GM21528 (cell line): ENCODE results near the gene ACAP1.
A peak's percentile ranks its signal among the peaks of the same experiment; 100 is the strongest.

Source experiments
- ATAC-seq: cut with Tn5 transposase; IDR thresholded peaks from one replicate; pipeline ENCODE4 v1.9.1; 2021; ENCODE audit warnings: mild to moderate bottlenecking, moderate library complexity; ENCODE audit not compliant: unreplicated experiment, low FRiP score

The ACAP1 gene

GRCh38 chr17:7336240-7337175, at the start of gene ACAP1:
ACAP1 (plus strand) TSS chr17:7336529; CDS start chr17:7336735, 206 bp downstream.
- ATAC-seq, result no peak

GRCh38 chr17:7289256-7290032, 46.9 kb upstream of the ACAP1 start:
- ATAC-seq, result no peak

GRCh38 chr17:7290166-7290565, 46.2 kb upstream of the ACAP1 start:
- ATAC-seq, result no peak

GRCh38 chr17:7290685-7291084, 45.6 kb upstream of the ACAP1 start:
- ATAC-seq, result no peak

GRCh38 chr17:7292194-7292593, 44.1 kb upstream of the ACAP1 start:
- ATAC-seq, result no peak

- no peak for ATAC-seq
These were observed 43.6 kb upstream of the ACAP1 start for GRCh38 chr17:7292729-7293128.

- ATAC-seq, result no peak
These were observed 43.2 kb upstream of the ACAP1 start for GRCh38 chr17:7293159-7293558.

GRCh38 chr17:7293816-7294613, 42.3 kb upstream of the ACAP1 start:
- ATAC-seq, result no peak

- no peak for ATAC-seq
These were observed 41.6 kb upstream of the ACAP1 start, which contains the start of gene YBX2 for GRCh38 chr17:7294614-7295153. YBX2 (minus strand) TSS chr17:7294639; CDS start chr17:7294500, 139 bp downstream.

GRCh38 chr17:7295230-7296180, 40.8 kb upstream of the ACAP1 start:
- no peak for ATAC-seq

- ATAC-seq, result no peak
These were observed 40.0 kb upstream of the ACAP1 start for GRCh38 chr17:7296189-7296861.

- no peak for ATAC-seq
These were observed 32.1 kb upstream of the ACAP1 start for GRCh38 chr17:7304179-7304578.

- peak; percentile 70 for ATAC-seq
These were observed 29.2 kb upstream of the ACAP1 start, which contains the start of gene EIF5A for GRCh38 chr17:7306911-7307685. EIF5A (plus strand) TSS chr17:7307628; CDS start chr17:7309636, 2,008 bp downstream.

- no peak for ATAC-seq
These were observed 28.4 kb upstream of the ACAP1 start for GRCh38 chr17:7307686-7308624.

GRCh38 chr17:7308625-7309433, 27.5 kb upstream of the ACAP1 start:
- ATAC-seq, result no peak

- no peak for ATAC-seq
These were observed 26.7 kb upstream of the ACAP1 start for GRCh38 chr17:7309628-7310027.
